ENCODE results near the gene BAAT. TPM values are rescaled to one million over a fixed set of nuclear protein-coding genes. Genes with fewer than 3 reads are reported as not detected.

Gene BAAT
- polyA plus RNA-seq, 4 donors = 0.07 to 0.35 (median 0.23) TPM

GRCh38 chr9:101398930-101399642 lies 14.3 kb upstream of the BAAT start:
- DNase-seq (ENCODE audit: low read depth in 4 of 4, low spot score in 3 of 4) = no peak

- DNase-seq (ENCODE audit: low read depth in 4 of 4, low spot score in 3 of 4) = peak; percentile 95 to 99 (median 98)
Measured at GRCh38 chr9:101398068-101398929, 13.5 kb upstream of the BAAT start, which contains the start of the genes MRPL50 and ZNF189. Gene MRPL50, minus strand, starts transcription at chr9:101398618. Its CDS starts 26 bp downstream, at chr9:101398592. Gene ZNF189, plus strand, starts transcription at chr9:101398851. Its CDS starts 306 bp downstream, at chr9:101399157.

- peak in 1 of 4 donors; percentile 17 for DNase-seq (ENCODE audit: low read depth in 4 of 4, low spot score in 3 of 4)
Measured at GRCh38 chr9:101397746-101398067, 12.9 kb upstream of the BAAT start.

- DNase-seq (ENCODE audit: low read depth in 4 of 4, low spot score in 3 of 4) = no peak
Measured at GRCh38 chr9:101394687-101395086, 9.9 kb upstream of the BAAT start.

- no peak for DNase-seq (ENCODE audit: low read depth in 4 of 4, low spot score in 3 of 4)
Measured at GRCh38 chr9:101393135-101393534, 8.3 kb upstream of the BAAT start.

- DNase-seq (ENCODE audit: low read depth in 4 of 4, low spot score in 3 of 4) = no peak
Measured at GRCh38 chr9:101388507-101388993, 3.7 kb upstream of the BAAT start.

- no peak for DNase-seq (ENCODE audit: low read depth in 4 of 4, low spot score in 3 of 4)
Measured at GRCh38 chr9:101387871-101388506, 3.2 kb upstream of the BAAT start.

- DNase-seq (ENCODE audit: low read depth in 4 of 4, low spot score in 3 of 4) = no peak
Measured at GRCh38 chr9:101383361-101383760, 1.4 kb downstream of the BAAT start.

- DNase-seq (ENCODE audit: low read depth in 4 of 4, low spot score in 3 of 4) = no peak
Measured at GRCh38 chr9:101381833-101382342, 2.9 kb downstream of the BAAT start.

- DNase-seq (ENCODE audit: low read depth in 4 of 4, low spot score in 3 of 4) = no peak
Measured at GRCh38 chr9:101381118-101381517, 3.7 kb downstream of the BAAT start.

GRCh38 chr9:101380295-101380694 lies 4.5 kb downstream of the BAAT start:
- no peak for DNase-seq (ENCODE audit: low read depth in 4 of 4, low spot score in 3 of 4)

GRCh38 chr9:101376111-101376848 lies 8.5 kb downstream of the BAAT start:
- no peak for DNase-seq (ENCODE audit: low read depth in 4 of 4, low spot score in 3 of 4)

GRCh38 chr9:101375546-101375945 lies 9.3 kb downstream of the BAAT start:
- no peak for DNase-seq (ENCODE audit: low read depth in 4 of 4, low spot score in 3 of 4)

- DNase-seq (ENCODE audit: low read depth in 4 of 4, low spot score in 3 of 4) = no peak
Measured at GRCh38 chr9:101372327-101373118, 12.3 kb downstream of the BAAT start.

GRCh38 chr9:101371813-101372212 lies 13.0 kb downstream of the BAAT start:
- no peak for DNase-seq (ENCODE audit: low read depth in 4 of 4, low spot score in 3 of 4)

- no peak for DNase-seq (ENCODE audit: low read depth in 4 of 4, low spot score in 3 of 4)
Measured at GRCh38 chr9:101369884-101370531, 14.8 kb downstream of the BAAT start.

- DNase-seq (ENCODE audit: low read depth in 4 of 4, low spot score in 3 of 4) = no peak
Measured at GRCh38 chr9:101369286-101369685, 15.5 kb downstream of the BAAT start.

- no peak for DNase-seq (ENCODE audit: low read depth in 4 of 4, low spot score in 3 of 4)
Measured at GRCh38 chr9:101367323-101367722, 17.5 kb downstream of the BAAT start.
